Nephron (organoid): ENCODE data around the gene CHD3.

Source experiments
- H3K27ac Mint-ChIP-seq, 3 experiments: 2 replicates each; pipeline ENCODE4 v1.8.0; 2020; ENCODE audit warnings: mixed read lengths in 3 of 3, mild to moderate bottlenecking in 2 of 3, moderate library complexity in 1 of 3
- H3K27me3 Mint-ChIP-seq: 2 replicates; pipeline ENCODE4 v1.8.0; 2021; ENCODE audit warnings: low read depth, mild to moderate bottlenecking, moderate library complexity, mixed read lengths
- H3K36me3 Mint-ChIP-seq: 2 replicates; pipeline ENCODE4 v1.8.0; 2020; ENCODE audit warnings: low read depth, mixed read lengths
- H3K4me1 Mint-ChIP-seq: 2 replicates; pipeline ENCODE4 v1.8.0; 2020; ENCODE audit warnings: mixed read lengths
- H3K4me3 Mint-ChIP-seq, 3 experiments: 2 replicates each; pipeline ENCODE4 v1.8.0; 2020; ENCODE audit warnings: mild to moderate bottlenecking in 3 of 3, mixed read lengths in 3 of 3, moderate library complexity in 2 of 3
- H3K9me3 Mint-ChIP-seq: 2 replicates; pipeline ENCODE4 v1.8.0; 2020; ENCODE audit warnings: mixed read lengths
- TF ChIP-seq, protein P1 (sequence below), 3 experiments: fragments of 200-600 bp; sonication (generic); IDR thresholded peaks; one replicate each; pipeline ENCODE4 v1.5.0; 2021; ENCODE audit warnings: antibody characterized with exemption in 3 of 3; ENCODE audit not compliant: unreplicated experiment in 3 of 3

CHD3 gene

DNA sequence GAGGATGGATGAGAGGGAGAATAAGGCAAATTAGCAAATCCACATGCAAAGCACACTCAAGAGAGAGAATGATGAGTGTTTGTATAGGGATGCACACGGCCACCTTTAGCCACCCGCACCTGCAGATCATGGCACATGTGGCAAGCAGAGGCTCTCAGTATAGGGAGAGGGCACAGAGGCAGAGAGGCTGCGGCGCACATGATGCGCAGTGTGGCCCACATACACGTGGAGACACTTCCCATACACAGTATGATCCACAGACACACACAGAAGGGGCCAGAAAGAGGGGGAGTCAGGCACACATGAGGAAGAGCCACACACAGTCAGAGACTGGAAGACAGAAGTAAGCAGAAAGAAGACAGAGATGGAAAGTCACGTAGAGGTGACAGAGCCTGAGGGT, 6.5 kb upstream of the CHD3 start:
- Mint-ChIP-seq H3K9me3 (no peaks in the 10 kb centered on the region), H3K4me1 (no peaks in the 10 kb centered on the region), H3K27ac (no peak overlapping the region), H3K27me3 (no peaks in the 10 kb centered on the region), H3K36me3 (peaks cover 6% of the 10 kb centered on the region), H3K4me3 (no peak overlapping the region)
- TF ChIP-seq, protein P1, sequence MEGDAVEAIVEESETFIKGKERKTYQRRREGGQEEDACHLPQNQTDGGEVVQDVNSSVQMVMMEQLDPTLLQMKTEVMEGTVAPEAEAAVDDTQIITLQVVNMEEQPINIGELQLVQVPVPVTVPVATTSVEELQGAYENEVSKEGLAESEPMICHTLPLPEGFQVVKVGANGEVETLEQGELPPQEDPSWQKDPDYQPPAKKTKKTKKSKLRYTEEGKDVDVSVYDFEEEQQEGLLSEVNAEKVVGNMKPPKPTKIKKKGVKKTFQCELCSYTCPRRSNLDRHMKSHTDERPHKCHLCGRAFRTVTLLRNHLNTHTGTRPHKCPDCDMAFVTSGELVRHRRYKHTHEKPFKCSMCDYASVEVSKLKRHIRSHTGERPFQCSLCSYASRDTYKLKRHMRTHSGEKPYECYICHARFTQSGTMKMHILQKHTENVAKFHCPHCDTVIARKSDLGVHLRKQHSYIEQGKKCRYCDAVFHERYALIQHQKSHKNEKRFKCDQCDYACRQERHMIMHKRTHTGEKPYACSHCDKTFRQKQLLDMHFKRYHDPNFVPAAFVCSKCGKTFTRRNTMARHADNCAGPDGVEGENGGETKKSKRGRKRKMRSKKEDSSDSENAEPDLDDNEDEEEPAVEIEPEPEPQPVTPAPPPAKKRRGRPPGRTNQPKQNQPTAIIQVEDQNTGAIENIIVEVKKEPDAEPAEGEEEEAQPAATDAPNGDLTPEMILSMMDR (IDR thresholded peaks at IDR 0.05; ENCODE audit: unreplicated experiment in 3 of 3) = no peak

DNA sequence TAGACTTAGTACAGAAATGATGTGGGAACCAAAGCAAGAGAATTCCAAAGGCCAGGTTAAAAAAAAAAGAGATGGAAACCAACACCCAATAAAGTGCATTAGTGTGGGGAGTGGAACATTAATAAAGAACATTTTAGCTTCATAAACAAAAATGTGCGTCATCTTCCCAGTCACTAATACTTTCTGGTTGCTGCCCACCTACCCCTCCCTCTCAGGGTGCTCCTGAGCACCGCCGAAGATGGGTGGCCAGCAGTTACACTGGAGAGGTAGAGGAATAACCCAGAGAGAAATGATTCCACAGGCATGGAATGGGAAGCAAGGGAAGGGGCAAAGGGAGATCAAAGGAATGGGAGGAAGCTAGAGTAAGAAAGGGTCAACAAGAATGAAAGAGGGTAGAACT, 6.0 kb upstream of the CHD3 start:
- Mint-ChIP-seq H3K4me3 (no peak overlapping the region), H3K36me3 (peaks cover 2% of the 10 kb centered on the region), H3K4me1 (no peaks in the 10 kb centered on the region), H3K27ac (no peak overlapping the region), H3K9me3 (no peaks in the 10 kb centered on the region), H3K27me3 (no peaks in the 10 kb centered on the region)
- TF ChIP-seq, protein P1 (IDR thresholded peaks at IDR 0.05; ENCODE audit: unreplicated experiment in 3 of 3) = no peak

DNA sequence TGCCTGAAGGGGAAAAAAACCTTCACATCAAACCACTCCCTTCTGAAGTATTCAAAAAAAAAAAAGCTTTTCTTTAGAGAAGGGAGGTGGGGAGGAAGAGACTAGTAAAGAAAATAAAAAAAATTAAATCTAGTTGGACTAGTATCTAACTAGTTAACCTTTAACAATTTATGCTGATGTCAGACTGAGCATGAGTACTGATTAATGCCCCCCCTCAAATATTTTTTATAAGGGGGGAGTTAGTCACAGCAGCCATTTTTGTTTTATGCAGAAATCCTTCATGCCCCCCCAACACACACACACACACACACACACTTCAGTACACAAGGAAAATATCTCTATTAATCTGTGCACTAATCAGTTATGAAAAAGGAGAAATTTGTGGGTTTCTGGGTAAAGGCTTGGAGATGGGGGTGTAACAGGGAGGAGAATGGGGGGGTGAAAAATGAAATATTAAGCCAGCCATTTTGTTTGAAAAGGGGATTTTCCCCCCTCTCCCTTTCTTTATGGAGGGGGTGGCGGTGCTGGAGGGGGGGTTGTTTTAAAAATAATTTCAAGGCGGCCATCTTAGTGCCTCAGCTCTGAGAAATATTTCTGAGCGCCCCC, 4.7 kb upstream of the CHD3 start:
- Mint-ChIP-seq H3K27ac (no peak overlapping the region), H3K27me3 (no peaks in the 10 kb centered on the region), H3K36me3 (no peaks in the 10 kb centered on the region), H3K4me1 (no peaks in the 10 kb centered on the region), H3K9me3 (no peaks in the 10 kb centered on the region), H3K4me3 (peak overlapping the region in 1 of 3 experiments; percentile 84)
- TF ChIP-seq, protein P1 (IDR thresholded peaks at IDR 0.05; ENCODE audit: unreplicated experiment in 3 of 3) = no peak

DNA sequence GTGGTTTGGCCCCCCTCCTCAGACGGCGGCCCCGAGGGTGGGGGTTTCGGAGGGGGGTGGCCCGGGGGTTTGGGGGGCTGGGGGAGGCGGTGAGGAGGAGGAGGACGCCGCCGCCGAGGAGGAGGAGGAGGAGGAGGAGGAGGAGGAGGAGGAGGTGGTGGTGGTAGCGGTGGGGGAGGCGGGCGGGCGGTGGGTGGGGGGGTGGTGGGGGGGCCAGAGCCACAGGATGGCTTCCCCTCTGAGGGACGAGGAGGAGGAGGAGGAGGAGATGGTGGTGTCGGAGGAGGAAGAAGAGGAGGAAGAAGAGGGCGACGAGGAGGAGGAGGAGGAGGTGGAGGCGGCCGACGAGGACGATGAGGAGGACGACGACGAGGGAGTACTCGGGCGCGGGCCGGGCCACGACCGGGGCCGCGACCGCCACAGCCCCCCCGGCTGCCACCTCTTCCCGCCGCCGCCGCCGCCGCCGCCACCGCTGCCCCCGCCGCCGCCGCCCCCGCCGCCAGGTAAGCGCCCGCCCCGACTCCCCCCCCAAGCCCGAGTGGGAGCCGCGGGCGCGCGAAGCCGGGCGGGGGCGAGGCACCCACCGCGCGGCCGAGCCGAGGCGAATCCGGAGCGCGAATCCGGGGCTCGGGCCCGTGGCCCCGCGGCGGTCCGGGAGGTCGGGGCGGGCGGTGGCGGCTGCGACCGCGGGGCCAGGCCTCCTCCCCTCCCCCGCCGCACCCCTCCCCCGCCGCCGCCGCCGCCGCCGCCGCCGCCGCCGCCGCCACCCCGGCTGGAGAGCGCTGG, 3.8 kb upstream of the CHD3 start:
- Mint-ChIP-seq H3K27ac (no peak overlapping the region), H3K4me3 (peak overlapping the region; percentile 78 to 84 (median 83)), H3K36me3 (peaks cover 6% of the 10 kb centered on the region), H3K27me3 (no peaks in the 10 kb centered on the region), H3K4me1 (no peaks in the 10 kb centered on the region), H3K9me3 (no peaks in the 10 kb centered on the region)
- TF ChIP-seq, protein P1 (IDR thresholded peaks at IDR 0.05; ENCODE audit: unreplicated experiment in 3 of 3) = no peak

DNA sequence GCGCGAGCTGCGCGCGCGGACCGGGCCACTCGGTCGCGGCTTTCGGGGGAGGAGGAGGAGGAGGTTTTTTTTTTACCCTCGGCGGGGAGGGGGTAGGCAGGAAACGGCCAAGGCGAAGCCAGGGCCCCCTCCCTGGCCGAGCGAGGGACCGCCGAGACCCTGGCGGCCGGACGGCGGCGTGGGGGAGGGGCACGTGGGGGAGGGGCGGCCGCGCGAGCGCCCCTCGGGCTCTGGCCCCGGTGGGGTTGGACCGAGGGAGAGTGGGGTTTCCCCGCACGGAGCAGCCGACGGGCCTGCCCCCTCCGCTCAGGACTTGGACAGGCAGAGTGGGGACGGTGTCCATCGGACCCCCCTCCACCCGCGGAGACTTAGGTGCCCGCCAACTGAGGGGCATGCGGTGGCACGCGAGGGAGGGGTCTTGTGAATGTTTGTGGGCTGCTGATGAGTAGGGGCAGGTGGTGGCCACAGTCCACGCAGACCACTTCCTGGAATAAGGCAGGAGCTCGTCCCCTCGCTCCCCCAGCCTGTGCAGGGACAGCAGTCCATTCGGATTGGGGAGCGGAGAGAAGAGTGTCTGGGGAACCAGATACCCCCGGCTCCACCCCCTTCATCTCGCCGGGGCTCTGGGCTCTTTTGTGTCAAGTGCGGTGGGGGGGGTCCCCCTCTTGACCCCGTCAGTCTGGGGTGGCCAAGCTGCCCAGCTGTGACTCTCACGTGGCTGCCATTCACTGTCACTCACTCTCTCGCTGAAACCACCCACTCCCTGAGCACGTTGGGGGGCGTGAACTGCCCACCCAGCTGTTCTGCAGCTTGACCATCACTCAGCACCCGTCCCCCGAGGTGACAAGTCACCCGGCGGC, 3.0 kb upstream of the CHD3 start:
- no peak overlapping the region for H3K27ac Mint-ChIP-seq
- no peak overlapping the region for H3K4me3 Mint-ChIP-seq
- no peaks in the 10 kb centered on the region for H3K4me1 Mint-ChIP-seq
- no peaks in the 10 kb centered on the region for H3K9me3 Mint-ChIP-seq
- H3K36me3 Mint-ChIP-seq = peaks cover 14% of the 10 kb centered on the region
- TF ChIP-seq, protein P1 (IDR thresholded peaks at IDR 0.05; ENCODE audit: unreplicated experiment in 3 of 3) = no peak
- no peaks in the 10 kb centered on the region for H3K27me3 Mint-ChIP-seq
